SK-N-SH (cell line): ENCODE results near the gene THBS1.

ENCODE experiments used
- CTCF ChIP-seq: fragments of 200-600 bp; sonication (generic); IDR thresholded peaks from 2 replicates; pipeline ENCODE4 v1.6.1; 2017; ENCODE audit warnings: antibody characterized with exemption, mild to moderate bottlenecking, moderate library complexity
- ELF1 ChIP-seq: IDR thresholded peaks from 2 replicates; pipeline ENCODE4 v1.4.0; 2012
- EP300 ChIP-seq, 2 experiments: IDR thresholded peaks; 2 replicates each; pipeline versions ENCODE4 v1.4.0 to v1.6.1; 2012; ENCODE audit warnings: borderline replicate concordance in 1 of 2, low read depth in 1 of 2, low read length in 1 of 2
- FOSL2 ChIP-seq: IDR thresholded peaks from 2 replicates; pipeline ENCODE4 v1.4.0; 2012; ENCODE audit warnings: low read depth, mild to moderate bottlenecking, moderate library complexity, borderline replicate concordance
- GABPA ChIP-seq: IDR thresholded peaks from 2 replicates; pipeline ENCODE4 v1.4.0; 2012; ENCODE audit warnings: low read depth, mild to moderate bottlenecking
- JUND ChIP-seq: IDR thresholded peaks from 2 replicates; pipeline ENCODE4 v1.4.0; 2012
- MXI1 ChIP-seq: IDR thresholded peaks from 2 replicates; pipeline ENCODE4 v1.6.1; 2012; ENCODE audit warnings: mild to moderate bottlenecking, low read depth, low read length, improper control_type of control experiment
- POLR2AphosphoS5 ChIP-seq: IDR thresholded peaks from 2 replicates; pipeline ENCODE4 v1.6.1; 2012; ENCODE audit warnings: low read depth, low read length
- SIN3A ChIP-seq: IDR thresholded peaks from 2 replicates; pipeline ENCODE4 v1.6.1; 2012; ENCODE audit warnings: low read depth, mild to moderate bottlenecking, low read length, moderate library complexity, borderline replicate concordance
- TEAD4 ChIP-seq: IDR thresholded peaks from 2 replicates; pipeline ENCODE4 v1.4.0; 2012; ENCODE audit warnings: mild to moderate bottlenecking, borderline replicate concordance; ENCODE audit not compliant: insufficient read depth
- YY1 ChIP-seq: IDR thresholded peaks from 2 replicates; pipeline ENCODE4 v1.4.0; 2012; ENCODE audit warnings: low read depth, mild to moderate bottlenecking
- TF ChIP-seq, protein P1 (sequence below): IDR thresholded peaks from 2 replicates; pipeline ENCODE4 v1.4.0; 2012; ENCODE audit warnings: low read depth
- TF ChIP-seq, protein P2 (sequence below): IDR thresholded peaks from 2 replicates; pipeline ENCODE4 v1.6.1; 2012; ENCODE audit warnings: mild to moderate bottlenecking, low read depth, low read length, moderate library complexity

DNA sequence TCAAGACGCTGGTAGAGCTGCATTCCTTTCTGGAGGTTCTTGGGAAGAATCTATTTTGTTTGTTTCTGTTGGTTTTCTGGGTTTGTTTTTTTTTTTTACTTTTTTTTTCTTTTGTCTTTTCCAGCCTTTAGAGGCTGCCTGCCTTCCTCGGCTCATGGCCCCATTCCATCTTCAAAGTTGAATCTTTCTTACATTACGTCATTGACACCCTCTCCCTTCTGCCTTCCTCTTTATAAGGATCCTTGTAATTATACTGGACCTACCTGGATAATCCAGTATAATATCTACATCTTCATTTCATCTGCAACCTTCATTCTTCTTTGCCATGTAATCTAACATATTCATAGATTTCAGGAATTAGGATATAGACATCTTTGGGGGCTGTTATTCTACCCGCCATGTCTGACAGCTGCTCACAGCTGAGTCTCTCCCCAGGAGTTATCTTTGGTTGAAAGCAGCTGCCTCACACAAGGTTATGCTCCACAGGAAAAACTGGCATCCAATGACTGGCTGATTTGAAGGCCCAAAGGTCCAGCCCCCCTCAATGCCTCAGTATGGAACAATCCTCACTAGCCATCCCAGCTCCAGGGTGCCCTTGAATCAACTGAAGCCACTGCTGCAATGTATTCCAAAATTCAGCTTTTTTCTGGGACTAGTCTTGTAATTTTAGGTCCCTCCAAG lies 38.4 kb upstream of the THBS1 start:
- TF ChIP-seq SIN3A (no peak), POLR2AphosphoS5 (no peak), YY1 (no peak), CTCF (no peak), GABPA (no peak), FOSL2 (no peak), MXI1 (no peak), ELF1 (no peak), TEAD4 (no peak), JUND (no peak), EP300 (IDR thresholded peaks at IDR 0.05; ENCODE audit: borderline replicate concordance in 1 of 2, low read depth in 1 of 2, low read length in 1 of 2) (no peak)
- TF ChIP-seq, protein P1, sequence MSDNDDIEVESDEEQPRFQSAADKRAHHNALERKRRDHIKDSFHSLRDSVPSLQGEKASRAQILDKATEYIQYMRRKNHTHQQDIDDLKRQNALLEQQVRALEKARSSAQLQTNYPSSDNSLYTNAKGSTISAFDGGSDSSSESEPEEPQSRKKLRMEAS: no peak
- TF ChIP-seq, protein P2, sequence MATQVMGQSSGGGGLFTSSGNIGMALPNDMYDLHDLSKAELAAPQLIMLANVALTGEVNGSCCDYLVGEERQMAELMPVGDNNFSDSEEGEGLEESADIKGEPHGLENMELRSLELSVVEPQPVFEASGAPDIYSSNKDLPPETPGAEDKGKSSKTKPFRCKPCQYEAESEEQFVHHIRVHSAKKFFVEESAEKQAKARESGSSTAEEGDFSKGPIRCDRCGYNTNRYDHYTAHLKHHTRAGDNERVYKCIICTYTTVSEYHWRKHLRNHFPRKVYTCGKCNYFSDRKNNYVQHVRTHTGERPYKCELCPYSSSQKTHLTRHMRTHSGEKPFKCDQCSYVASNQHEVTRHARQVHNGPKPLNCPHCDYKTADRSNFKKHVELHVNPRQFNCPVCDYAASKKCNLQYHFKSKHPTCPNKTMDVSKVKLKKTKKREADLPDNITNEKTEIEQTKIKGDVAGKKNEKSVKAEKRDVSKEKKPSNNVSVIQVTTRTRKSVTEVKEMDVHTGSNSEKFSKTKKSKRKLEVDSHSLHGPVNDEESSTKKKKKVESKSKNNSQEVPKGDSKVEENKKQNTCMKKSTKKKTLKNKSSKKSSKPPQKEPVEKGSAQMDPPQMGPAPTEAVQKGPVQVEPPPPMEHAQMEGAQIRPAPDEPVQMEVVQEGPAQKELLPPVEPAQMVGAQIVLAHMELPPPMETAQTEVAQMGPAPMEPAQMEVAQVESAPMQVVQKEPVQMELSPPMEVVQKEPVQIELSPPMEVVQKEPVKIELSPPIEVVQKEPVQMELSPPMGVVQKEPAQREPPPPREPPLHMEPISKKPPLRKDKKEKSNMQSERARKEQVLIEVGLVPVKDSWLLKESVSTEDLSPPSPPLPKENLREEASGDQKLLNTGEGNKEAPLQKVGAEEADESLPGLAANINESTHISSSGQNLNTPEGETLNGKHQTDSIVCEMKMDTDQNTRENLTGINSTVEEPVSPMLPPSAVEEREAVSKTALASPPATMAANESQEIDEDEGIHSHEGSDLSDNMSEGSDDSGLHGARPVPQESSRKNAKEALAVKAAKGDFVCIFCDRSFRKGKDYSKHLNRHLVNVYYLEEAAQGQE: no peak
